Adrenal gland (tissue), 5 donors: ENCODE data around the gene CNOT6.

ENCODE experiments used
- CTCF ChIP-seq, 6 experiments: fragments of 450-650 bp in 4 of 6; fragments of 200-600 bp in 2 of 6; sonication (generic) in 1 of 6; IDR thresholded peaks; 1 replicate in 5 of 6; 2 replicates in 1 of 6; pipeline versions ENCODE4 v1.5.1 to v1.8.0; 2016 to 2021; ENCODE audit warnings: antibody characterized with exemption in 6 of 6, mild to moderate bottlenecking in 2 of 6, moderate library complexity in 1 of 6
- POLR2A ChIP-seq, 2 donors: fragments of 450-650 bp; IDR thresholded peaks; one replicate each; pipeline ENCODE4 v1.6.1; 2017; ENCODE audit warnings: antibody characterized with exemption in 2 of 2, mild to moderate bottlenecking in 2 of 2, moderate library complexity in 1 of 2
- donor health status: DM: no; HTN: no; CAD: no.

- no peak for TF ChIP-seq CTCF (IDR thresholded peaks at IDR 0.05)
- no peak for TF ChIP-seq POLR2A (IDR thresholded peaks at IDR 0.05)
Observed at GRCh38 chr5:180467989-180468731, 26.0 kb upstream of the CNOT6 start.
